Ureter (tissue), 1 donor: ENCODE data around the gene CNIH2. TPM values are rescaled to one million over a fixed set of nuclear protein-coding genes. Genes with fewer than 3 reads are reported as not detected.

Source experiments
- DNase-seq: peaks from one replicate; pipeline ENCODE4 v3.0.0-alpha.2; 2020; ENCODE audit warnings: low spot score
- total RNA-seq: library from RNA; stranded (reverse); gene quantifications from one replicate; pipeline ENCODE4 v1.2.4, GENCODE V29; 2023
- donor health status: DM: yes; HTN: yes; CAD: no.

Gene CNIH2
- total RNA-seq, 1 donor from 2014 or later, result 2.2 TPM

DNA sequence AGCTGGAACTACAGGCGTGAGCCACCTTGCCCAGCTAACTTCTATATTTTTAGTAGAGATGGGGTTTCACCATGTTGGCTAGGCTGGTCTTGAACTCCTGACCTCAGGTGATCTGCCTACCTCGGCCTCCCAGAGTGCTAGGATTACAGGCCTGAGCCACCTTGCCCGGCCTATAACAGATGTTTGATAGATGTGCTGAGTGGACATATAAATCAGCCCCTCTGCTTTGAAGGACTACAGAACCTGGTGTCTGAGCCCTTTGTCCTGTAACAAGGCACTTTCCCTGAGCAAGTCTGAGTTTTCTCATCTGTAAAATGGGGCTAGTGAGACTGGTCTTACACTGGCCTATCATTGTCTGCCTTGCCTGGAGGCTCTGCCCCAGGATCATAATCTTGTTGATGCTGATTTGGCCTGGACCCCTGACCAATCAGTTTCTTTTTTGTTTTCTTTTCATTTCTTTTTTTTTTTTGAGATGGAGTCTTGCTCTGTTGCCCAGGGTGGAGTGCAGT, 51.2 kb downstream of the CNIH2 start:
- DNase-seq, result no peak

DNA sequence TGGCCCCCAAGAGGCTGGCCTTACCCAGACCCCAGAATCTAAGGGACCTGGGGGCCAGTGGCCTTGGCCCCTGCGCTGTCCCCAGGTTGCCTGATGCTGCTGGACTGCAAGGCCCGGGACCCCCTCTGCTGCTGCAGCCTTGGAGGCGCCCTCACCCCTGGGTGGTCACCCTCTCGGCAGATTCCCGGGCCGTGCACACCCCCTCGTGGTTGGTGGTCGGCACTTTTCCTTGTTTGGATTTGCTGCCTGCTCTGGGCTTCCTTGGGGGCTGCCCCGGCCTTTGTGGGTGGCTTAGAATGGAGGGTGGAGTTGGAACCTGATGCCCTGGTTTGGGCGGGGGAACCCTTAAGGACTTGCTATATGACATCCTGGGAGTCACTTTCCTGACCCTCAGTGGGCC, 53.0 kb downstream of the CNIH2 start:
- DNase-seq, result no peak

DNA sequence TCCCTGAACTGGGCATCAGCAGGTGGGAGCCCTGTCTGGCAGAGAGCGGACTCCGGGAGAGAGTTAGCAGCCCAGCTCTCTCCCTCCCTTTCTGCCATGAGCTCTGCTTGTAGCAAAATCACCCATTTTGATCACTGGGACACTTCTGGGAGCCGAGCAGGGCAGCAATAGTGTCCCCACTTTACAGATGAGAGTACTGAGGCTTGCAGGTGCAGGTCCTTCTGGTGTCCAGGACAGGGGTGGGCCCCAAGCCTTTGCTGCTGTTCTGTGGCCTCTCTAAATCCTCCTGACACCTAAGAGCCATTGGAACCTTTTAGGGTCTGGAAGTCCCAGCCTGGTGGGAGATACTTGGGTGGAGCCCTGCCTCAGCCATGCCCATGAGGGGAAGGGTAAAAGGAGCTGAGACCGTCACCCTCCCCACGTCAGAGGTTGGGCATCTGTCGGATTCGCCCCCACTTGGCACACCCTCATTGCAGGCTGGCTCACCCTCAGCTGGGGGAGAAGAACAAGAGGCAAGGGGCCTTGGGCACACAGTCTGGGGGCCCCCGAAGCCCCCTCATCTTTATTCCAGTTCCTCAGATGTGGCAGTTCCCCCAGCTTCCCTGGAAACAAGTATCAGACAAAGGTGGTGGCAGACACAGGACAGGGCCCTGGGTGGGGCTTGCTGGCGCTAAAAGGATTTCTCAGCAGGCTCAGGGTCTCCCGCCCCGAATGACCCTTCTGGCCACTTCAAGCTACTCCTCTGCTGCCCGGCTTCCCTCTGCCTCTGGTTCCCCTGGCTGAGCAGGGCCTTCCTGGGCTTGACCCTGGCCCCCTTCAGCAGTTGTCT, 53.8 kb downstream of the CNIH2 start:
- DNase-seq, result no peak

DNA sequence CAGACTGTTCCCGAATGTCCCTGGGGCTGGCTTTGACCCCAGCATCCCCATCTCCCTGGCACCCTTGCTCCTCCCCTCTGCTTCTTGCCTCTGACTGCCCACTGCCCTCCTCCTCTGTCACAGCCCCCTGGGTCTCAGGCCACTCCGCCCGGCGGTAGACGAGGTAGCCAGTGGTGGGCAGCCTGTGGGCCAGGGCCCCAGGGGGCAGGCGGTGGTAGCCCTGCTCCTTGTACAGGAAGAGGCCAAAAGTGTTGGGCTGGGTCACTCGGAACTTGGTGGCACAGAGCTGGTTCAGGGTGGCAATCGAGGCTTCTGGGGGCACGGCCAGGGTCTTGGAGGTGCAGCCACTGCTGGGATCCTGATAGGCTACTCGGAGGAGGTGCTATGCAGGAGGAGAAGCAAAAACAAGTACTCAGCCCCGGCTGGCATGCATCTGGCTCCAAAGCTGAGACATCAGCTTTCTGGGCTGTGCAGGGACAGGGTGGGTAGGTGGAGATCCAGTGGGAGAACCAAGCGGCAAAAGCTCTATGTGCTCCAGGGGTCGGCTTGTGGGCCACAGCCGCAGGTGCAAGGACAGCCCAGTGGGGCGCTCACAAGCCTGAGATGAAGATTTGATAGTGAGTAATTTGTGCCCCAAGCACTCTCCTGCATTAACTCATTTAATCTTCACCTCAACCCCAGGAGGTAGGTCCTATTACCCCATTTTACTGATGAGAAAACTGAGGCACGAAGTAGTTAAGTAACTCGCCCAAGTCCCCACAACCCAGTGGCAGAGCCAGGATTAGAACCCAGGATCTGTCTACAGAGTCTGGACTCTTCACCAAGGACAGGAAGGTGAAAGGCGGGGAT, 54.6 kb downstream of the CNIH2 start:
- no peak for DNase-seq

- no peak for DNase-seq
Measured at GRCh38 chr11:66333220-66333877, 55.4 kb downstream of the CNIH2 start.

Other genes starting within 250 kb of the CNIH2 start
- gene GAL3ST3, start 229.0 kb upstream of the CNIH2 start, total RNA-seq, result not detected
- 156 TPM for gene SF3B2, start 225.8 kb upstream of the CNIH2 start, total RNA-seq
- 87.2 TPM for gene PACS1, start 207.9 kb upstream of the CNIH2 start, total RNA-seq
- gene KLC2, start 20.5 kb upstream of the CNIH2 start, total RNA-seq, result 31.3 TPM
- gene RAB1B, start 9.5 kb upstream of the CNIH2 start, total RNA-seq, result 157 TPM
- 78.7 TPM for gene YIF1A, start 11.0 kb downstream of the CNIH2 start, total RNA-seq
- not detected for gene TMEM151A, start 13.7 kb downstream of the CNIH2 start, total RNA-seq
- gene CD248, start 38.9 kb downstream of the CNIH2 start, total RNA-seq, result 49.2 TPM
- gene RIN1, start 58.3 kb downstream of the CNIH2 start, total RNA-seq, result 16.7 TPM
- gene BRMS1, start 66.9 kb downstream of the CNIH2 start, total RNA-seq, result 25.7 TPM
- gene B4GAT1, start 69.5 kb downstream of the CNIH2 start, total RNA-seq, result 15.2 TPM
- gene SLC29A2, start 93.6 kb downstream of the CNIH2 start, total RNA-seq, result 13.0 TPM
- gene NPAS4, start 142.9 kb downstream of the CNIH2 start, total RNA-seq, result 1.2 TPM
- 47.0 TPM for gene MRPL11, start 160.7 kb downstream of the CNIH2 start, total RNA-seq
- gene PELI3, start 188.7 kb downstream of the CNIH2 start, total RNA-seq, result 11.0 TPM
- gene DPP3, start 202.3 kb downstream of the CNIH2 start, total RNA-seq, result 66.3 TPM
- gene BBS1, start 232.5 kb downstream of the CNIH2 start, total RNA-seq, result 59.8 TPM